Left ventricle myocardium inferior (tissue), 1 donor: ENCODE data around the gene NDUFS8. TPM values are rescaled to one million over a fixed set of nuclear protein-coding genes. Genes with fewer than 3 reads are reported as not detected.

Source experiments
- DNase-seq: peaks from one replicate; pipeline ENCODE4 v3.0.0-alpha.2; 2020
- H3K27ac ChIP-seq: fragments of 200-600 bp; replicated peaks from 2 replicates; pipeline ENCODE4 v1.8.0; 2021
- H3K27me3 ChIP-seq: fragments of 200-600 bp; 2 replicates; pipeline ENCODE4 v1.8.0; 2021; ENCODE audit warnings: low read depth
- H3K36me3 ChIP-seq: fragments of 200-600 bp; 2 replicates; pipeline ENCODE4 v1.8.0; 2021
- H3K4me1 ChIP-seq: fragments of 200-600 bp; 2 replicates; pipeline ENCODE4 v1.8.0; 2021
- H3K4me3 ChIP-seq: fragments of 200-600 bp; 2 replicates; pipeline ENCODE4 v1.8.0; 2021; ENCODE audit warnings: mild to moderate bottlenecking, moderate library complexity
- H3K9me3 ChIP-seq: fragments of 200-600 bp; replicated peaks from 2 replicates; pipeline ENCODE4 v1.8.0; 2021
- intact Hi-C: fragments of 100-400 bp; cut with micrococcal nuclease; formaldehyde crosslinking; loops from one replicate; pipeline ENCODE4 v1.11.0; 2022
- total RNA-seq: library from RNA; stranded (reverse); fragmentation: NEBNext Ultra II Directional; extraction: Animal tissue kit (Norgen Biotek cat#: 25700); gene quantifications from one replicate; pipeline ENCODE4 v1.2.1, GENCODE V29; 2021
- TF ChIP-seq, protein P1 (sequence below): fragments of 200-600 bp; IDR thresholded peaks from 2 replicates; pipeline ENCODE4 v1.8.0; 2021; ENCODE audit warnings: antibody characterized with exemption, mild to moderate bottlenecking, borderline replicate concordance
- donor health status: DM: no; HTN: yes; CAD: no; lungs with severe emphysema.

The NDUFS8 gene
- total RNA-seq, 1 donor from 2014 or later, result 436 TPM

DNA sequence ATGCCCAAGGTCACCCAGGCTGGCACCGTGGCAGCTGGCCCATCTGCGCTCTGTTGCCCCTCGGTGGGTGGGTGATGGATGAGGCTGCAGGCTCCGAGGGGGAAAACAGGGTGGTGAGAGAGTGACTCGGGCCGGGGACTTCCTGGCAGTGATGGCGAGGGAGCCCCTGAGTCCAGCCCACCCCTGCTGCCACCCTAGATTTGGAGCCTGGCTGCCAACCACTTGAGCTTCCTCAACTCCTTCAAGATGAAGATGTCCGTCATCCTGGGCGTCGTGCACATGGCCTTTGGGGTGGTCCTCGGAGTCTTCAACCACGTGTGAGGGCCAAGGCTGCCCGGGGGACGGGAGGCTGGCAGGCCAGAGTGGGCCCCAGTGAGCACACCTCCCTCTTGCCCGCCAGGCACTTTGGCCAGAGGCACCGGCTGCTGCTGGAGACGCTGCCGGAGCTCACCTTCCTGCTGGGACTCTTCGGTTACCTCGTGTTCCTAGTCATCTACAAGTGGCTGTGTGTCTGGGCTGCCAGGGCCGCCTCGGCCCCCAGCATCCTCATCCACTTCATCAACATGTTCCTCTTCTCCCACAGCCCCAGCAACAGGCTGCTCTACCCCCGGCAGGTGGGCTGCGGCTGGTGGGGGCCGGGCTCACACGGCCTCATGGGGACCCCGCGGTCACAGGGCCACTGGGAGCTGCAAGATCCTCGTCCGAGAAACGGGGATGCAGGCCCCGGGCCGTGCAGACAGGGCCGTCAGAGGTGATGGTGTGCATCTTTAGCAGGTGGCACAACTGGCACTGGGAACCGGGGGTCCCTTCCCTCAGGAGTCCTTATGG lies 18.4 kb downstream of the NDUFS8 start:
- TF ChIP-seq, protein P1, sequence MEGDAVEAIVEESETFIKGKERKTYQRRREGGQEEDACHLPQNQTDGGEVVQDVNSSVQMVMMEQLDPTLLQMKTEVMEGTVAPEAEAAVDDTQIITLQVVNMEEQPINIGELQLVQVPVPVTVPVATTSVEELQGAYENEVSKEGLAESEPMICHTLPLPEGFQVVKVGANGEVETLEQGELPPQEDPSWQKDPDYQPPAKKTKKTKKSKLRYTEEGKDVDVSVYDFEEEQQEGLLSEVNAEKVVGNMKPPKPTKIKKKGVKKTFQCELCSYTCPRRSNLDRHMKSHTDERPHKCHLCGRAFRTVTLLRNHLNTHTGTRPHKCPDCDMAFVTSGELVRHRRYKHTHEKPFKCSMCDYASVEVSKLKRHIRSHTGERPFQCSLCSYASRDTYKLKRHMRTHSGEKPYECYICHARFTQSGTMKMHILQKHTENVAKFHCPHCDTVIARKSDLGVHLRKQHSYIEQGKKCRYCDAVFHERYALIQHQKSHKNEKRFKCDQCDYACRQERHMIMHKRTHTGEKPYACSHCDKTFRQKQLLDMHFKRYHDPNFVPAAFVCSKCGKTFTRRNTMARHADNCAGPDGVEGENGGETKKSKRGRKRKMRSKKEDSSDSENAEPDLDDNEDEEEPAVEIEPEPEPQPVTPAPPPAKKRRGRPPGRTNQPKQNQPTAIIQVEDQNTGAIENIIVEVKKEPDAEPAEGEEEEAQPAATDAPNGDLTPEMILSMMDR, result no peak
- DNase-seq, result no peak
- no peaks in the 10 kb centered on the region for H3K9me3 ChIP-seq
- H3K4me1 ChIP-seq, result no peaks in the 10 kb centered on the region
- intact Hi-C loops, result no loop called here
- no peaks in the 10 kb centered on the region for H3K27me3 ChIP-seq
- H3K4me3 ChIP-seq, result no peak overlapping the region
- no peak overlapping the region for H3K27ac ChIP-seq
- H3K36me3 ChIP-seq, result peaks cover 52% of the 10 kb centered on the region

DNA sequence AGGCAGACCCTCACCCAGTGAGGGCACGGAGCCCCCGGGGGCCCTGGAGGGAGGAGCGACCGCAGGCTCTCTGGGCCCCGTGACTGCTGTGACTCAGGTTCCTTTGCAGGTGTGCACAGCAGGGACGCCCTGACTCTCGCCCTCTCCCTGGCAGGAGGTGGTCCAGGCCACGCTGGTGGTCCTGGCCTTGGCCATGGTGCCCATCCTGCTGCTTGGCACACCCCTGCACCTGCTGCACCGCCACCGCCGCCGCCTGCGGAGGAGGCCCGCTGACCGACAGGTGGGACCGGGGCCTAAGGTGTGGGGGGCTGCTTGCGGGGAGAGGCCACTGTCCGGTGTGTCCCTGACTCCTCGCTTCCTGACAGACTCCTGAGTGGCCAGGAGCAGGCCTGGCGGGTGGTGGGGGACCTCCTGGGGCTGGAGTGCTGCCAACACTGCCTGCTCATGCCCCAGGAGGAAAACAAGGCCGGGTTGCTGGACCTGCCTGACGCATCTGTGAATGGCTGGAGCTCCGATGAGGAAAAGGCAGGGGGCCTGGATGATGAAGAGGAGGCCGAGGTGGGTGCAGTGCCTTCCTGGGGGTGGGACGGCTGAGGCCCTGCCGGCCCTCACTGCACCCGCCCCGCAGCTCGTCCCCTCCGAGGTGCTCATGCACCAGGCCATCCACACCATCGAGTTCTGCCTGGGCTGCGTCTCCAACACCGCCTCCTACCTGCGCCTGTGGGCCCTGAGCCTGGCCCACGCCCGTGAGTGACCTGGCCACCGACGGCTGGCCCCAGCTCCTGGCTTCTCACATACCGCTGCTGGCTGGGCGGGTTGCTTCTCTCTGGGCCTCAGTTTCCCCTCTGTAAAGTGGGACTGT lies 19.3 kb downstream of the NDUFS8 start:
- no peaks in the 10 kb centered on the region for H3K27me3 ChIP-seq
- TF ChIP-seq, protein P1, result no peak
- no peak overlapping the region for H3K27ac ChIP-seq
- H3K4me1 ChIP-seq, result no peaks in the 10 kb centered on the region
- intact Hi-C loops, result no loop called here
- no peaks in the 10 kb centered on the region for H3K9me3 ChIP-seq
- H3K4me3 ChIP-seq, result no peak overlapping the region
- no peak for DNase-seq
- H3K36me3 ChIP-seq, result peaks cover 44% of the 10 kb centered on the region

DNA sequence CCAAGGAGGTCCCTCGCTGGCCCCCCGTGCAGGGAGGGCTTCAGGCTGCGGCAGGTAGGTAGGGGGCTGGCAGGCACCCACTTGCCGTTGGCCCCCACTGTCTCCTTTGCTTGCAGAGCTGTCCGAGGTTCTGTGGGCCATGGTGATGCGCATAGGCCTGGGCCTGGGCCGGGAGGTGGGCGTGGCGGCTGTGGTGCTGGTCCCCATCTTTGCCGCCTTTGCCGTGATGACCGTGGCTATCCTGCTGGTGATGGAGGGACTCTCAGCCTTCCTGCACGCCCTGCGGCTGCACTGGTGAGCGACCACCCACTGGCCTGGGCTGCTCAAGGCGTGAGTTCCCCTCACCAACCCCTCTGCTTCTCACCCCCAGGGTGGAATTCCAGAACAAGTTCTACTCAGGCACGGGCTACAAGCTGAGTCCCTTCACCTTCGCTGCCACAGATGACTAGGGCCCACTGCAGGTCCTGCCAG lies 19.9 kb downstream of the NDUFS8 start:
- intact Hi-C loops, result no loop called here
- H3K9me3 ChIP-seq, result no peaks in the 10 kb centered on the region
- H3K4me1 ChIP-seq, result no peaks in the 10 kb centered on the region
- H3K4me3 ChIP-seq, result no peak overlapping the region
- peaks cover 41% of the 10 kb centered on the region for H3K36me3 ChIP-seq
- H3K27ac ChIP-seq, result no peak overlapping the region
- no peaks in the 10 kb centered on the region for H3K27me3 ChIP-seq
- no peak for DNase-seq
- TF ChIP-seq, protein P1, result no peak

DNA sequence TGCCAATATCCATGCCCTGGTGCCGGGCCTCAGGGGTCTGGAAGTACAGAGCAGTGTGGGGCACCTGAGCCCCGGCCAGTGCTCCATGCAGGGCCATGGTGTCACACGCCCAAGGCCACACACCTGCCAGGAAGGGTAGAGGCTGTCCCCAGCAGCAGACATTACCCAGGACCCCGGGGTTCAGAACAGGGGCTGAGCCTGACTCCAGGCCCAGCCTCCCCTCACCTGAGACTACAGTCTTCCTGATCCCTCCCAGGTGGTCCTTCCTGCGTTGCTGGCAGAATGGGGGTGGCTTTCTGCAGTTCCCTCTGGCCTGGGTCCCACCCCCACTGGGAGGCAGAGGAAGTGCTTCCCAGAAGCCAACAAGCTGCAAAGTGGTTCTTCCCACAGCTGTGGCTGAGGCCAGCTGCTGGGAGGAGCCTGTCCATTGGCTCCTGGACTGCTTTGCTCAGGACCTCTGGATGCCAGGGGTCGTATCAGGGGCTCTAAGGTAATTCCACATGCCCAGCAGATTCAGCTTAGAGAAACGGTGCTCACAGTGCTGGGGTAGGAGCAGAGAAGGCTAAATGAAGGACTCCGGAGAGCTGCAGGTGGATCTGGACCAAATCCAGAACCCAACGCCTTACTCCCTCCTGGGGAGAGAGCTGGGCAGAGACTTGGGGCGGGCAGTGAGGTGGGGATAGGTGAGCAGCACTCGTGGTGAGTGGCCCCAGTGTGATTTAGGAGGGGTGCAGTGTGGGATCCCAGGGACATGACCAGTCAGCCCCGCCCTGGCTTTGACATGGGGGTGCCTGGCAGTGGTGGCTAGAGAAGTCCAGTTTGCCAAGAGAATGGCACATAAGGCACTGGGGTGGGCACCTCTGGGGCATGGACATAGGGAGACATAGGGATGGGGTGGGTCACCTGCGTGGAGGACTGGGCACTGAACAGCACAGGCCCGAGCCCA lies 21.0 kb downstream of the NDUFS8 start:
- no peak for DNase-seq
- H3K4me3 ChIP-seq, result no peak overlapping the region
- intact Hi-C loops, result no loop called here
- no peaks in the 10 kb centered on the region for H3K27me3 ChIP-seq
- TF ChIP-seq, protein P1, result no peak
- H3K9me3 ChIP-seq, result no peaks in the 10 kb centered on the region
- no peak overlapping the region for H3K27ac ChIP-seq
- H3K4me1 ChIP-seq, result no peaks in the 10 kb centered on the region
- H3K36me3 ChIP-seq, result peaks cover 41% of the 10 kb centered on the region
